ENCODE results near the gene CHCHD6. TPM values are rescaled to one million over a fixed set of nuclear protein-coding genes. Genes with fewer than 3 reads are reported as not detected.

CHCHD6 gene
- total and polyA plus RNA-seq, 2 donors (not counting 3 experiments of a cell fraction or from before 2014, with no cell fraction given), result 8.4 to 10.1 TPM

- Histone ChIP-seq H3K4me2 (ENCODE audit: insufficient read depth, low read length) (no peak overlapping the region), H2AFZ (ENCODE audit: low read depth, low read length) (no peak overlapping the region), H3K79me2 (ENCODE audit: control insufficient read depth, insufficient read depth, low read length) (no peaks in the 10 kb centered on the region), H3K36me3 (ENCODE audit: control insufficient read depth in 2 of 2, extremely low read depth in 1 of 2, insufficient read depth in 2 of 2, low read length in 2 of 2) (no peaks in the 10 kb centered on the region), H3K4me1 (ENCODE audit: control insufficient read depth, extremely low read depth, insufficient read depth, low read length) (no peaks in the 10 kb centered on the region), H3K9ac (replicated peaks; ENCODE audit: extremely low read depth, insufficient read depth, low read length) (no peak overlapping the region), H3K27ac (ENCODE audit: insufficient read depth, low read depth, low read length) (no peak overlapping the region), H3K4me3 (replicated peaks in 1 of 3; ENCODE audit: insufficient read depth in 1 of 3, low read depth in 1 of 3, low read length in 3 of 3) (no peak overlapping the region), H3K9me3 (replicated peaks; ENCODE audit: control insufficient read depth, insufficient read depth, low read length) (no peaks in the 10 kb centered on the region), H4K20me1 (replicated peaks; ENCODE audit: control insufficient read depth, extremely low read depth, insufficient read depth, low read length) (peaks cover 5% of the 10 kb centered on the region), H3K9me1 (replicated peaks; ENCODE audit: control insufficient read depth, extremely low read depth, insufficient read depth, low read length) (no peaks in the 10 kb centered on the region), H3K27me3 (ENCODE audit: control insufficient read depth in 2 of 2, insufficient read depth in 2 of 2, low read length in 2 of 2) (no peaks in the 10 kb centered on the region)
- no peak for TF ChIP-seq EZH2 (IDR thresholded peaks at IDR 0.05; ENCODE audit: borderline replicate concordance, low read depth, low read length, severe bottlenecking)
- TF ChIP-seq FOS (IDR thresholded peaks at IDR 0.05; ENCODE audit: borderline replicate concordance, insufficient read depth, low read length), result no peak
- TF ChIP-seq MAX (IDR thresholded peaks at IDR 0.05; ENCODE audit: insufficient read depth, insufficient read length), result no peak
- TF ChIP-seq MYC (IDR thresholded peaks at IDR 0.05; ENCODE audit: low read depth, low read length), result no peak
- TF ChIP-seq CTCF (IDR thresholded peaks at IDR 0.05; ENCODE audit: extremely low read depth in 1 of 2, insufficient read depth in 1 of 2, low read depth in 1 of 2, low read length in 2 of 2), result no peak
- TF ChIP-seq JUN (IDR thresholded peaks at IDR 0.05; ENCODE audit: borderline replicate concordance, insufficient read depth, insufficient read length, low read depth), result no peak
- no peak for TF ChIP-seq POLR2AphosphoS5 (IDR thresholded peaks at IDR 0.05; ENCODE audit: insufficient read depth, low read depth, low read length)
- no peak for TF ChIP-seq POLR2A (IDR thresholded peaks at IDR 0.05; ENCODE audit: low read depth, low read length)
- TF ChIP-seq GATA2 (IDR thresholded peaks at IDR 0.05; ENCODE audit: insufficient read depth, insufficient read length, low read depth, low read length), result no peak
- ChIA-PET POLR2A (no interaction called here), CTCF (interaction anchor here (1.3 kb wide), 2 partner anchors 16 kb away, joined by 3 read pairs; no protein-coding TSS in a partner anchor)
- no peak for DNase-seq (ENCODE audit: low read depth, low spot score)
- FAIRE-seq, result no peak
- no TSS peak for BruUV-seq (replicated peaks)
- intact Hi-C loops (cut with micrococcal nuclease) (no loop called here), dilution Hi-C loops (cut with MboI; ENCODE audit: extremely low pct_ligation_motif_present, low sequenced_read_pairs) (no loop called here)
These were observed 147.3 kb downstream of the CHCHD6 start for GRCh38 chr3:126851382-126851781.

Data from endothelial cell of umbilical vein (primary cell).